M059J (cell line): ENCODE measurements around the gene EMC8. TPM values are rescaled to one million over a fixed set of nuclear protein-coding genes. Genes with fewer than 3 reads are reported as not detected.
"Not testable (repeated sequence)": the region's sequence is repeated elsewhere in the genome, so short reads cannot be mapped to it uniquely, and the experiment has no call there.

Experiments used
- DNase-seq: peaks from one replicate; pipeline ENCODE4 v3.0.0-alpha.2; 2012; ENCODE audit warnings: low read depth
- total RNA-seq: library from RNA; depleted of rRNA; stranded (reverse); fragments of >200 nt; shearing (Covaris generic); gene quantifications from 2 replicates; pipeline ENCODE4 v1.2.3, GENCODE V29; 2014

Gene EMC8
- total RNA-seq, 1 experiment from 2014 or later: 58.2 TPM

DNA sequence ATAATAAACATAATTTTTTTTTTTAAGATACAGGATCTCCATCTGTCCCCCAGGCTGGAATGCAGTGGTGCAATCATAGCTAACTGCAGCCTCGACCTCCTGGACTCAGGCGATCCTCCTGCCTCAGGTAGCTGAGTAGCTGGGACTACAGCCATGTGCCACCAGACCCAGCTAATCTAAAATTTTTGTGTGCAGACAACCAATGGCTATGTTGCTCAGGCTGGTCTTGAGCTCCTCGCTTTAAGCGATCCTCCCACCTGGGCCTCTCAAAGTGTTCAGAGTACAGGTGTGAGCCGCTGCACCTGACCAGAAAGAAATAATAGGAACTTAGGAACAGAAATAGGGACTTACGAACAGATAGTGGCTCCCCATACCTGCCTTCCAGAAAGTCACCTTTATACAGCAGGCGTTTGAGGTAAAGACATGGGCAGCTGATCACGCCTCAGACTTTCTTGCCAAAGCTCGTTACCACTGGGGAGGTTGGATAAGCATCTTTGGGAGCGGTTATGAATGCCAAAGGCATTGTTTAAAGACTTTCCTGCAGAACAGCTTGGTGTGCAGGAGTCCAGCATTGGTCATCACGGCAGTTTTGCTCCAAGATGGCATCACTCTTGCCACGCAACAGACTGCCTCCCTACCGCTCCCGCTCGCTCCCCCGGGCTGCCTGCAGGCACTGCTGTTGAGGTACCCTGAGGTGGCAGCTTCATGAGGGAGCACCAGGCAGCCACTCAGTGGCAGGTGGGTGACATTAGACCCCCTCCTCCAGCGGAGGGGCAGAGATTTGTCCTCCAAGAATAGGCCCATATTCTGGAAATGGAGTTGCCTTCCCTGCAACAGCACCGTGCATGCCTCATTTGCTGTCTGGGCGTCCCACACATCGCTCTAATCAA lies 13.7 kb upstream of the EMC8 start:
- no peak for DNase-seq

DNA sequence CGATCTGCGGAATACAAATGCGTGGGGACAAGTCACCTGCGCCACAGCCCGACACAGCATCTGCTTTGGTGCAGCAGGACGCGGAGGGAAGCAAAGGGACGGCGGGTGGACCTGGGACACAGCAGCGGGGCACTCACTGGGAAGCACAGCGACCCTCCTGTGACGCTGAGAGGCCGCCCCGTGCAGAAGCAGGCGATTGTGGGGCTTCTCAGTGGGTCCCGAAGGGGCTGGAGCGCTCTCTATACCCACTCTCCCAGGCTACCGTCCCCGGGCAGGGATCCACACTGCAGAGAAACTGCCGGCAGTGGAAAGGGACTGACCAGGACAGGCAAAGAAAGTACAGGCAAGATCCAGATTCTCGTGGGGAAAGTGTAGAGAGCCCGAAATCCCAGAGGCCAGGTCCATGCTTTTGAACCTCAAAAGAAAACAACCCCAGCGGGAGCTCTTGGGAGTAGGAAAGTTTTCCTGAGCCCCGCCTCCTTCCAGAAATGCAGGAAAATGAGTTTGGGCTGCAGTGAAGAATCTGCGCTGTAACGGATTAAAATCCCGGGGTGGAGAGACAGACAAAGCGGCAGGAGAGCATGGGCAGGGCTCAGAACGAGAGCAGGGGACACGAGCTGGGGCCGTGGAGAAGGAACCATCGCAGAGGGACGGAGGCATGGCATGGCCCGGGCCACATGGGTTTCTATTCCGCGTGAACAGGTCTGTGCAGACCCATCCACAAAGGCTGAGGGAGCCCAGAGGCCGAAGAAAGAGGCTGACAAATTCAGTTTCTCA lies 12.9 kb upstream of the EMC8 start:
- no peak for DNase-seq

DNA sequence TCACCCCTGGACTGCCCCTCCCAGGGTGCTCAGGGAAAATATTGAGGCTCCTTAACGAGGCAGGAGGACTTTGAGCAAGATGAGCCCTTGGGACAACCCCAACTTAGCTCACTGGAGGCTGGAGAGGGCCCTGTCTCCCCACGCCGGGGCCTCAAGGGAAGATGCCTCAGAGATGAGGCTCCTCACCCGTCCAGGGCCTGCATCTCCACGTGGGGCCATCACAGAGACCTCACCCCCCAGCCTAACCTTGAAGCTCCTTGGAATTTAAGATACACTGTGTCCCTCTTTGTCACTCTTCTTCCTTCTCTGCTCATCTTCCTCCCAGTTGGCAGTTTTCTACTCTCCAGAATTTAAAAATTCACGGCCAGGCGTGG lies 11.4 kb upstream of the EMC8 start:
- DNase-seq: no peak

DNA sequence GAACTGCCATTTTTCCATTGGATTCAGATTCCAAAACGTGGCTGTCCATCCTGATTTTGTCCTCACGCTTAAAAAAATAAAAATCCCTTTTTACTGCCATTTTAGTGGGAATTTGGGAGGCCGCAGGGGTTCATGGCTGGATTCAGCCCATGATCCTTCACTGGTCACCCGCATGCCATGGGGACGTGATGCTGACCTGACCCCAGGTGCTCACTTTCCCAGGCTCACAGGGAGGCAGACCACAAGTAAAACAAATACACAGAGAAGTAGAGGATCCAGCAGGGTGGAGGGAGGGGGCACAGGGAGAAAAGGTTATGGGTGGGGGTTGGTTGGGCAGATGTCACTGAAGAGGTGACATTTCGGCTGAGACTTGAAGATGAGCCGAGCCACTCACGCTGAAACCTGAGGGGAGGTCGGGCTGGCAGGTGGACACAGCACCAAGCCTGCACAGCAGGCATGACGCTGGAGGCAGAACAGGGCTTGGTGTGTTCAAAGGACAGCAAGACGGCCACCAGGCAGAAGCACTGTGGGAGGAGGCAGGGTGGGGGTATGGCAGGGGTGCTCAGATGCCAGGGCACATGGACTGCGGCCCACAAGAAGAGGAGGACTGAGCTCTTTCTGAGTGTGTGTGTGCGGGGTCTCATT lies 10.9 kb upstream of the EMC8 start:
- DNase-seq: no peak

DNA sequence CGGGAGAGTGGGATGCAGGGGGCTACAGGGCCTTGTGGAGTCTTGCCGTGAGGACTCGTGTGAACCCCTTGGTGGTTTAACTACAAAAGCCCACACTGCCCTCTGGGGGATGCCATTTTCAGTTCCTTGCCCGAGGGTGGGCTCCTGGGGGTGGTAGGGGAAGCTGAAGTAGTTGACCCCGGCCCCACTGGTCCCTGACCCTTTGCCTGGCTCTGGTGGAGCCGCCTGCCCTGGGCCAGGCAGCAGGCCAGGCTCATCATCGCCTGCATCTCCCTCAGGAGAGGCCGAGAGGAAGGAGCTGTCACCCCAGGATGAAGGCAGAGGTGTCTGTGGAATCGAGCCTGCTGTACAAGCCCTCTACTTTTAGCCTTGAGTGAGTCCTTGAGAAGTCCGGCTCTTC lies 10.3 kb upstream of the EMC8 start:
- DNase-seq: no peak

DNA sequence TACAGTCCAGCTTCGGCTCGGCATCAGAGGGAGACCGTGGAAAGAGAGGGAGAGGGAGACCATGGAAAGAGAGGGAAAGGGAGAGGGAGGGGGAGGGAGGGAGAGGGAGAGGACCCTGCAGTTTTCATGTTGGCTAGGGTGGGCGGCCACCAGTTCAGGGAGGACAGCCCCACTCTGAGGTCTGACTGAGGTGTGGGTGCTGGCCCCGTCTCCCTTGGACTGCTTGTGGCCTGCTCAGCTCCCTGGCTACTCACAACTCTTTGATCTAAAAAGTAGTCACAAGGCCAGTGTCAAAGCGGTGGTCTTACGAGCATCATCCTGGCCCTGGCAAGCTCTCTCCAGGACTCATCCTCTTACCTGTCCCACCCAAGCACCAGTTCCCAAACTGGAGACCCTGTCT lies 9.6 kb upstream of the EMC8 start:
- no peak for DNase-seq

DNA sequence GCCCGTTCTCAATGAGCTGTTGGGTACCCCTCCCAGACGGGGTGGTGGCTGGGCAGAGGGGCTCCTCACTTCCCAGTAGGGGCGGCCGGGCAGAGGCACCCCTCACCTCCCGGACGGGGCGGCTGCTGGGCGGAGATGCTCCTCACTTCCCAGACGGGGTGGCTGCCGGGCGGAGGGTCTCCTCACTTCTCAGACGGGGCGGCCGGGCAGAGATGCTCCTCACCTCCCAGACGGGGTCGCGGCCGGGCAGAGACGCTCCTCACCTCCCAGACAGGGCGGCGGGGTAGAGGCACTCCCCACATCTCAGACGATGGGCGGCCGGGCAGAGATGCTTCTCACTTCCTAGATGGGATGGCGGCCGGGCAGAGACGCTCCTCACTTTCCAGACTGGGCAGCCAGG lies 8.8 kb upstream of the EMC8 start:
- not testable (repeated sequence) for DNase-seq

DNA sequence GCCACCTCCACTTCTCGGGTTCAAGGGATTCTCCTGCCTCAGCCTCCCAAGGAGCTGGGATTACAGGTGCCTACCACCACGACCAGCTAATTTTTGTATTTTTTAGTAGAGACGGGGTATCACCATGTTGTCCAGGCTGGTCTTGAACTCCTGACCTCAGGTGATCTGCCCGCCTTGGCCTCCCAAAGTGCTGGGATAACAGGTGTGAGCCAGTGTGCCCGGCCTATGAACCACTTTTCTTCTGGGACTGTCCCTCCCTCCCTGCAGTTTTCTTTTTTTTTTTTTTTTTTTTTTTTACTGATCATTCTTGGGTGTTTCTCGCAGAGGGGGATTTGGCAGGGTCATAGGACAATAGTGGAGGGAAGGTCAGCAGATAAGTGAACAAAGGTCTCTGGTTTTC lies 8.0 kb upstream of the EMC8 start:
- DNase-seq: not testable (repeated sequence)

DNA sequence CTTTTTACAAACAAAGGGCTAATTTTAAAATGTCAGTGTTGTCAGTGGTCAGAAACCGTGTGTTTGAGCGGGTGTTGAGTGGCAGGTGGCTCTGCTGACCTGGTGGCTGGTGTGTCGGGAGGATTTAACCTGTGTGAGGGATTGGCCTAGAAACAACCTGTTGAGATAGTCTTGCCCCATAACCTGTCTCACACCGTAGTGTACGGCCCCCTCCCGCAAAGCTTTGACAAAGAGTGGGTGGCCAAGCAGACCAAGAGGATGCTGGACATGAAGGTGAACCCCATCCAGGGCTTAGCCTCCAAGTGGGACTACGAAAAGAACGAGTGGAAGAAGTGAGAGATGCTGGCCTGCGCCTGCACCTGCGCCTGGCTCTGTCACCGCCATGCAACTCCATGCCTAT lies 7.2 kb upstream of the EMC8 start:
- no peak for DNase-seq

DNA sequence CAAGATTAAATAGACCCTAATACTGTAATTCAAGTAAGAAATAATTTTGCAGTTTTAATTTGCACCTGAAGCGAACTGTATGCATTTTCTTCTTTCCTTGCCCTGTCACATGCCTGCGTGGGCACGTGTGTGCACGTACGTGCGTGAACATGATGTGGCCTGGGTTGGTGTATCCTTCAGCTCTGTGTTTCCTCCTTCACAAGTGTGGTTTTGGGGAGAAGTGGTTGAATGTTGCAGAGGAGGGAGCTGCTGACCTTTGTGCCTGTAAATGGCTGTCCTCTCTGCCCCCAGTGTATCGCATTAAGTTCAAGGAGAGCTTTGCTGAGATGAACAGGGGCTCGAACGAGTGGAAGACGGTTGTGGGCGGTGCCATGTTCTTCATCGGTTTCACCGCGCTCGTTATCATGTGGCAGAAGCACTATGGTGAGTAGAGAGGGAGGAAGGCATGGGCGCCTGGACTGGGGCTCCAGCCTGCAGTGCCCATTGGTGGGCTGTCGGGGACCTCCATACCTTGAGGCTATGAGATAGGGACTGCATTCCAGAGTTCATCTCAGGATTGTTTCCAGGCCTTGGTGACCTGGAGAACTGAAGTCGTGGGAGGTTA lies 6.2 kb upstream of the EMC8 start:
- no peak for DNase-seq

DNA sequence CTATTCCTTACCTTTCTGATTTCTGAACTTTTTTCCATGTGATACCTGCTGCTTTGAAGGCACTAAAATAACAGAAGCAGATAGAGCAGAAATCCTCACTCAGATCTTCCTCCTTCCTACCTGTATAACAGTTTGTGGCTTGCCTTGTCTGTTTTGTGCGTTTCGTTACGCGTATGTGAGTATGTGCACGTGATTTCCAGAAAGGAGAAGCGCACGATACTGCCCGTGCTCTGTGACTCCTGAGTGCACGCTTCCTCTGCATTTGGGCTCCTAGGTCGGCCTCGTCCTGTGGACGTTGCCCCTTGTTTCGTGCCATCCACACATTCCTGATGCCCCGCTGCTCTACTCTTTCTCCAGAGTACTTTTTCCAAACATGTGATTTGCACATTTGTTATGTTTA lies 4.2 kb upstream of the EMC8 start:
- DNase-seq: no peak

DNA sequence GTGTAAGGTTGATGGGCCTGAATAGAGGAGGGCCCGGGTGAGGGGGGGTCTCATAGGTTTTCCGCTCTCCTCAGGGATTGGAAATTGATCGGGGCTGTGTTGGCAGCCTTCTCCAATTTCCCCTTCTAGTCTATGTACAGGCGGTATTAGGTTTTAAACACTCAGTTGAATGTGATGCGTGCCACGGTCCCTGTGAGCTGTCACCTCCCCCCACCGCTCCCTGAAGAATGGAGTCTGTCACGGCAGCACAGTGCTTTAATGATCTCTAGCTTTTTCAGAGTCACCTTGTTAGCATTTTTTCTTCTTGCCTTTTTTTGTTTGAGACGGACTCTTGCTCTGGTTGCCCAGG lies 951 bp upstream of the EMC8 start:
- peak; percentile 13 for DNase-seq

DNA sequence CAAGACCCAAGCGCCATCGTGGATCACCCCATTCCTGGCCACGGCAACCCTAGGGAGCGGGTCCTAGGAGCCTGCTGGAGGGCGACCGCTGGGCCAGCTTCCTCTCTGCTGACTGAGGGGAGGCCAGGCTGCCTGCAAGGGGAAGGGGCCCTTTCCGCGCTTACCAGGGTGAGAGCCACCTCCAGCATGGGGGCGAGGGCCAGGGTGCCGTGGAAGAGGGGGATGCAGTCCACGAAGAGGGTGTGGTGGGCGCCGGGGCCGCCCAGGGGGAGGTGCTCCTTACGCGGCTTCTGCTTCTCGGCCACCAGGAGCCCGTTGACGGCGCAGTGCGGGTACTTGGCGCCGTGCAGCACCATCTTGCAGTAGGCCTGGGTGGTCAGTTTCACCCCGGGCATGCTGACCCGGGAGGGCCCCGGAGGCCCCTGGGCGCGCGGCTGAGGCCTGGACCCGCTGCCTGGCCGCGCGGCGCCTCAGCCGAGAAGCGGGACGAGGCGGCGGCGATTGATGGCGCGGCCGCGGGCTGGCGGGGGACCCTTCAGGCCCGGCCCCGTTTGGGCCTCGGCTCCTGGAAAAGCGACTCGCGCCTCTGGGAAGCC lies 345 bp downstream of the EMC8 start:
- DNase-seq: peak; percentile 33

DNA sequence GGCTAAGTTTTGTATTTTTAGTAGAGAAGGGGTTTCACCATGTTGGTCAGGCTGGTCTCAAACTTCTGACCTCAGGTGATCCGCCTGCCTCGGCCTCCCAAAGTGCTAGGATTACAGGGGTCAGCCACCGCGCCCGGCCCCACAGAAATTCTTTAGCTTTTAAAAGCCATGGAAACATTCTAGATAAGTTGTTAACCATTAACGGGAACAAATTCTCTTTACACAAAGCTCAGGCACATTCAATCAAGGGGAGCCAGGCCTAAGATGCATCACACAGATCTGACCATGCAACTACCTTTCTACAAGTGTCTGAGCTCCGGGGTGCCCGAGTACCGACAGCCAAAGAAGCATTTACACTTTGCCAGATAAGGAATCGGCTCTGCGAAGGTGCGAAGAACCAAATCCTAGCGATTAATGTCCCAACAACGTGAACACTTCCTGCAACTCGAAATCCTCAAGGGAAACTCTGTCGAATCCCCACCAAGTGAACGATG lies 1.0 kb downstream of the EMC8 start:
- DNase-seq: no peak

DNA sequence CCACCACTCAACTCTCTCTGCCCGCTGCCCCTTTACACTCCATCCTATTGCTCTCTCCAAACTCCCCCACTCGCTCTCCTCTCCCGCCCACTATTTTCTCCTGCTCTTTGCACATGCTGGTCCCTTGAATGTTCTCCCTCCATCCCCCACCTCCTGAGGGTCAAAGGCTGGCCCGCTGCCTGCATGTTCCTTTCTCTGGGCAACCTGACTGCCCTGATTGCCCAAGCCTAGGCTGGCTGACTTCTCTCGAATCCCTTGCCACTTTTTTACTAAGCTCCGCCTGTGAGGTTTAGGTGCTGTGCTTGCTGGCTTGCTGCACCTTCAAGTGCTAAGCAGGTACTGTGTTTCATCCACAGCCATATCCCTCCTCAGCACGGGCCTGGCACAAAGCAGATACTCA lies 2.7 kb downstream of the EMC8 start:
- no peak for DNase-seq

DNA sequence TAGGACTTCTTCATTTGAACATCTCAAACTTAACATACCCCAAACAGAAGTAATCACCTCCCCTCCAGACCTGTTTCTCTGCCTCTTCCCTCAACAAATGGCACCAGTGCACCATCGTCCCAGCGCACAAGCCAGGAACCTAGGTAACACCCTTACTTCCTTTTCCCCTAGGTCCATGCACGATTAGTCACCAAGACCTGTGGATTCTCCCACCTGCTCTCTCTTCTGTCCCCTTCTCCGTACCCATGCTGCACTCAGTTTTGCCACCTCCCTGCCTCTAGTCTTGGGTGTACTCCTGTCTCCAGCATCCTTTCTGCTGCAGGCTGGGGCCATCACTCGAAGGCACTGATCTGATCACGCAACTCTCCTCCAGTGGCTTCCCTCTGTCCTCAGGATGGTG lies 3.2 kb downstream of the EMC8 start:
- DNase-seq: no peak

DNA sequence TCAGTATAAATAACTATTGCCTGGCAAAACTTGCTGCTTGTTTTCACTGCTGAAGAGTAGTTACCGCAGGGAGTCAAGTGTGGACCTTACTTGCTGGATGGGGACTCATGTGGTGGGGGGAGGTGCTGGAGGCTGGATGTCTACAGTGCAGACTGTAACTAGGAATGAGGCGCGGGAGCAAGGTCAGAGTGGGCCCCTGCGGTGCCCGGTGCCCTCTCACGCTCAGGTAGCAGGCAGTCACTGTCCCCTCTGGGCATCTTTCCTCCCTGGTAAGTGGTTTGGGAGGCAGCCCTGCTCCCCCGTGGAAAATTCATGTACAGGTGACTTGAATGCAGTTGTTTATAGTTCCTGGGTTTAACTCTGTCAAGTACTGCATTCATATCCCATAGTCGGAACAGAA lies 4.6 kb downstream of the EMC8 start:
- no peak for DNase-seq

DNA sequence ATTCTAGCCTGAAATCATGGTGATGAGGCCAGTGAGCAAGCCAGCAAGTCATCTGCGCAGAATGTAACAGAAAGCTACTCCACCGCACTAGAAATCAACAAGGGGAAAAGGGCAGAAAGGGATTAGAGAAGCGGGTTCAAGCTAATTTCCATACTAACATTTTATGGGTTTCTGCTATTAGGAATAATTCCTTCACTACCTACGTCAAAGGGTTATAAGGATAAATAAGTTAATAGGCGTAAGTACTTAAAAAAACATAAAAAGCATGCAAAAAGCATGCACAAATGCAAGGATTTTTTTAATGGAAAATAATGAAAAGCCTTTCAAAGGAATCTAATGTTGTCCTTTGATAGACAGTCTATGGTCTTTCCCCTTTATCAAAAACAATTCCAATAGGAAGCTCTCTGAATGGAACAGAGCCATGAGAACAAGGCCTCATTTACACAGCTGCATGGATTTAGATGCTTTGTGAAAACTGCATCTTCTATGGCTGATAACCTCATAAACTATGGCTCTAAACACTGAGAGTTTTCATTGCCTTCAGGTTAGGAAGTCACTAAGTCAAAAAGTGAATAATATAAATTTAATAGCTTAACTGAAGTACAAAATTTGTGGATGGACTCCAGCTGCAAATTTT lies 5.6 kb downstream of the EMC8 start:
- DNase-seq: no peak

DNA sequence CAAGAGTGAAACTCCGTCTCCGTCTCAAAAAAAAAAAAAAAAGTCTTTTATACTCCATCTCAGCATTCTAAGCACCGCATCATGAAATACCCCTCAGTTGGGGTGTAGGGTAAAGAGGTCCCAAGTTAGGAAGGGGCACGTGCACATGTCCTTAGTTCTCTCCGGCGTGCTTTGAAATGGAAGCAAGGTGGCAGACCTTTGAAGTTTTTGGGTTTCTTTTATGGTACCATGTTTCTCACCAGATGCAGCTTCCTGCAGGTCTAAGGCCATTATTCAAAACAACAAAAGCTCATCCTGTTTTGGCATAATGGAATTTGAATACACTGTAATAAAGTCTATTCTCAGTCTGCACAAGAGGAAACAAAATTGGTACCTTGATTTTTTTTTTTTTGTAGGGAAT lies 9.6 kb downstream of the EMC8 start:
- no peak for DNase-seq

DNA sequence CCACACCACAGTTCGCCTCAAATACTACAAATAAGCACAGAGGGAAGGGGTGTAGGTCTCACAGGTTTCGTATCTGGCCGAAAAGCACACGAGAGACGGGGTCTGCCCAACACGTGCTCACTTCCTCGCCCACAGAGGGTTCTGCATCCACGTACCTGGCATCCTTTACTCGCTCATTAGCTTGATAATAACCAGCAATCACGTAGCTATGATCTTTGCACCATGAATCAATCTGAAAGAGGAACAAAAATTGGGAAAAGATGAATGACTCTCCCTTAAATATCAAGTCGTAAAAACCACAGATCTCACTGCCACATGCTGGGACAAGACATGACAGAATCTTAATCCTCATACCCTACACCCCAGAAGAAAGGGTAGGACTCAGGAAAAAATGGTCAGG lies 10.5 kb downstream of the EMC8 start:
- no peak for DNase-seq

DNA sequence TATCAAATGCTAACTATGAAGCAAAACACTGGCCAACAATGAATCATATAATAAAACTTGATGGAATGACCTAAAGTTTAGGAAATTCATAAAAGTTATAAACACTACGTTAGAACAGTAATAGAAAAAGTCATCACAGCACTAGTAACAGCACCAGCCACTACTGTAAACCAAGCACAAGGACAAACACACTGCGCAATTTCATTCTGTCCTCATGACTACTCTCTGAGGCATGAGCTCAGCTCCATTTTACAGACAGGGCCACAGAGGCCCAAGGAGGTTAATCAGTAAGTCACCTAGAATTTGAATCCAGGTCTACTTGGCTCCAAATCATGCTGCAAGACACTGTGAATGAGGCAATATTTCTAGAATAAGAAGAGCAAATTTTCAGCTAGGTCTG lies 13.4 kb downstream of the EMC8 start:
- no peak for DNase-seq
